Endometrial microvascular endothelial cells (primary cell): ENCODE results near the gene BRCA2. TPM values are rescaled to one million over a fixed set of nuclear protein-coding genes. Genes with fewer than 3 reads are reported as not detected.

Experiments used
- in situ Hi-C: cut with HindIII; loops from 2 replicates; pipeline ENCODE4 v1.10.0; 2017; ENCODE audit warnings: low sequenced_read_pairs, low pct_unique_long_range_greater_than_20kb; ENCODE audit errors: inconsistent ontology term
- total RNA-seq: library from RNA; depleted of rRNA; stranded (reverse); fragments of >200 nt; gene quantifications from one replicate; pipeline ENCODE4 v1.2.3, GENCODE V29; 2015; ENCODE audit errors: inconsistent ontology term

Gene BRCA2
- 12.3 TPM for total RNA-seq

- in situ Hi-C loops: no loop called here
Observed at GRCh38 chr13:32315238-32316027, at the start of gene BRCA2, which contains the start of gene ZAR1L. BRCA2 (plus strand) TSS chr13:32315508; CDS start chr13:32316461, 953 bp downstream. ZAR1L (minus strand) TSS chr13:32315363; CDS start chr13:32311925, 3,438 bp downstream.

- in situ Hi-C loops: no loop called here
Observed at GRCh38 chr13:32265726-32266125, 49.6 kb upstream of the BRCA2 start.

- in situ Hi-C loops: no loop called here
Observed at GRCh38 chr13:32266130-32266529, 49.2 kb upstream of the BRCA2 start.

GRCh38 chr13:32267836-32268439, 47.4 kb upstream of the BRCA2 start:
- in situ Hi-C loops: no loop called here

GRCh38 chr13:32272021-32272683, 43.2 kb upstream of the BRCA2 start:
- in situ Hi-C loops: no loop called here

- in situ Hi-C loops: no loop called here
Observed at GRCh38 chr13:32277839-32278238, 37.5 kb upstream of the BRCA2 start.

GRCh38 chr13:32278426-32278825, 36.9 kb upstream of the BRCA2 start:
- in situ Hi-C loops: no loop called here

- in situ Hi-C loops: no loop called here
Observed at GRCh38 chr13:32281096-32281495, 34.2 kb upstream of the BRCA2 start.

- in situ Hi-C loops: no loop called here
Observed at GRCh38 chr13:32282096-32282711, 33.1 kb upstream of the BRCA2 start.

- in situ Hi-C loops: no loop called here
Observed at GRCh38 chr13:32284927-32285632, 30.2 kb upstream of the BRCA2 start.

- in situ Hi-C loops: no loop called here
Observed at GRCh38 chr13:32285633-32285965, 29.7 kb upstream of the BRCA2 start.

- in situ Hi-C loops: no loop called here
Observed at GRCh38 chr13:32297206-32297605, 18.1 kb upstream of the BRCA2 start.

GRCh38 chr13:32298695-32299094, 16.6 kb upstream of the BRCA2 start:
- in situ Hi-C loops: no loop called here

- in situ Hi-C loops: no loop called here
Observed at GRCh38 chr13:32299893-32300292, 15.4 kb upstream of the BRCA2 start.

GRCh38 chr13:32300406-32300805, 14.9 kb upstream of the BRCA2 start:
- in situ Hi-C loops: no loop called here

- in situ Hi-C loops: no loop called here
Observed at GRCh38 chr13:32300920-32301319, 14.4 kb upstream of the BRCA2 start.

- in situ Hi-C loops: no loop called here
Observed at GRCh38 chr13:32302461-32302860, 12.8 kb upstream of the BRCA2 start.

- in situ Hi-C loops: no loop called here
Observed at GRCh38 chr13:32305646-32306045, 9.7 kb upstream of the BRCA2 start.
